Measurements from ENCODE around the gene GAPDH.
A peak's percentile ranks its signal among the peaks of the same experiment; 100 is the strongest.
"Not testable (repeated sequence)": the region's sequence is repeated elsewhere in the genome, so short reads cannot be mapped to it uniquely, and the experiment has no call there.

GAPDH gene

DNA sequence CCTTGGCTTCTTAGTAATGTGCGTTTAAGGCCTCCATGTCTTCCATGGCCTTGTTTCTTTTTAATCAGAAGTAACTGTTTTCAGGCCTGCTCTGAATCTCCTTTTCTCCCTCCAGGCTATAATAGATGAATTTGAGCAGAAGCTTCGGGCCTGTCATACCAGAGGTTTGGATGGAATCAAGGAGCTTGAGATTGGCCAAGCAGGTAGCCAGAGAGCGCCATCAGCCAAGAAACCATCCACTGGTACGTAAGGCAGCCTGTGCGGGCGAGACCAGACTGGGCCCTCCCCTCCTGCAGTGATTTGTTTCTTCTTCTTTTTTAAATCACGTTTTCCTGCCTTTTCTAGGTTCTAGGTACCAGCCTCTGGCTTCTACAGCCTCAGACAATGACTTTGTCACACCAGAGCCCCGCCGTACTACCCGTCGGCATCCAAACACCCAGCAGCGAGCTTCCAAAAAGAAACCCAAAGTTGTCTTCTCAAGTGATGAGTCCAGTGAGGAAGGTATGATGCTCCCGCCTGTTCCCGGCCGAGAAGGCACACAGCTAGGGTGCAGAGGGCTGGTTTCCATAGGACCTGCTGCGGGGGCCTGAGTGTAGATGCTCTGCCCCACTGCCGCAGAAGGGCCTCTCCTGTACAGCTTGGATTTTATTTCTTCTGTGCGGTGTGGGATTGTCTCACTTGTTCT, 3.6 kb upstream of the GAPDH start:
- no peak for DNase-seq

DNA sequence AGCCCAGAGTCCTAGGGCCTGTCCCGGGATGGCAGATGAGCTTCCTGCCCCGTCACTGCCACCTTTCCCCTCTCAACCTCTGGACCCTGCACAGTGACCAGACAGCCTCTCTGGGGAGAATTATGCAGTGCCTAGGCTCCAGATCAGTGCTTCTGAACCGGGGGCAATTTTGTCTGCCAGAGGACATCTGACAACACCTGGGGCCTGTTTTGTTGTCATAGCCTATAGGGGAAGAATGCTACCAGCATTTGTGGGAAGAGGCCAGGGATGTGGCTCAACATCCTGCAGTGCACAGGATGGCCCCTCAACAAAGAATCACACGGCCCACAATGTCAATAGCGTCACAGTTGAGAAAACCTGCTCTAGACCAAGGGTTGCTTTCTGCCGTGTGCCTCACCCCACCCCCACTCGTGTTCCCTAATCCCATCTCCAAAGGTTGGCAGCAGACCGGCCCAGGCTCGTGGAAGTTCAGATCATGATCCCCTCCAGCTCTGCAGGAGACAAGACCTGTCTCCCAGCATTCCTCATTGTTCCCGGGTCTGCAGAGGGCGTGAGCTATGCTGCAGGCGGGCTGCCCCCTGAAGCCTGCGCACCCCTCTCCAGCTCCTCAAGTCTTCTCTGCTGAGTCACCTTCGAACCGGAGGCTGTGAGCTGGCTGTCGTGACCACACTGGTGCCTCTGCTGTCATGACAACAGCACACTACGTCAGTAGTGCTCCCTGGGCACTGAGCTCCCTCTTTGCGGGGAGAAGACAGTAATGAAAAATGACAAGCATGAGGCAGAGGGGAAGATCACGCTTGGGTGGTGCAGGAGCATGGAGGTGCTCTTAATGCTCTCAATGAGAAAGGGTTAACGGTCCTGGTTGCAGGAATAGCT, 2.0 kb upstream of the GAPDH start:
- peak; percentile 80 for DNase-seq

DNA sequence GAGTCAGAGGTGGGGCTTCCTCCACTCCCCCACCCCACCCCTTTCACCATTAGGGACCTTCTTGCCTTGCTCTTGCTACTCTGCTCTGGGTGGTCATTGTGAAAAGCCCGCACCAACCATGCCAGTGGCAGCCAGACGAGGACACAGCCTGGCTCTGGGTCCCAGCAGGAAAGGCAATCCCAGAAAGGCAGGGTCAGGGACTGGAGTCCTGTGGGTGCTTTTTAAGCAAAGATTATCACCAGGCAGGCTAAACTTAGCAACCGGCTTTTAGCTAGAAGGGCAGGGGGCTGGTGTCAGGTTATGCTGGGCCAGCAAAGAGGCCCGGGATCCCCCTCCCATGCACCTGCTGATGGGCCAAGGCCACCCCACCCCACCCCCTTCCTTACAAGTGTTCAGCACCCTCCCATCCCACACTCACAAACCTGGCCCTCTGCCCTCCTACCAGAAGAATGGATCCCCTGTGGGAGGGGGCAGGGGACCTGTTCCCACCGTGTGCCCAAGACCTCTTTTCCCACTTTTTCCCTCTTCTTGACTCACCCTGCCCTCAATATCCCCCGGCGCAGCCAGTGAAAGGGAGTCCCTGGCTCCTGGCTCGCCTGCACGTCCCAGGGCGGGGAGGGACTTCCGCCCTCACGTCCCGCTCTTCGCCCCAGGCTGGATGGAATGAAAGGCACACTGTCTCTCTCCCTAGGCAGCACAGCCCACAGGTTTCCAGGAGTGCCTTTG, 1.2 kb upstream of the GAPDH start:
- peak; percentile 71 for DNase-seq

GRCh38 chr12:6533653-6533922, 729 bp upstream of the GAPDH start:
- no peak for DNase-seq

- DNase-seq: no peak
Observed at GRCh38 chr12:6534695-6534944, 303 bp downstream of the GAPDH start.

GRCh38 chr12:6534945-6535696, 804 bp downstream of the GAPDH start:
- DNase-seq: no peak

GRCh38 chr12:6535697-6535946, 1.3 kb downstream of the GAPDH start:
- DNase-seq: no peak

DNA sequence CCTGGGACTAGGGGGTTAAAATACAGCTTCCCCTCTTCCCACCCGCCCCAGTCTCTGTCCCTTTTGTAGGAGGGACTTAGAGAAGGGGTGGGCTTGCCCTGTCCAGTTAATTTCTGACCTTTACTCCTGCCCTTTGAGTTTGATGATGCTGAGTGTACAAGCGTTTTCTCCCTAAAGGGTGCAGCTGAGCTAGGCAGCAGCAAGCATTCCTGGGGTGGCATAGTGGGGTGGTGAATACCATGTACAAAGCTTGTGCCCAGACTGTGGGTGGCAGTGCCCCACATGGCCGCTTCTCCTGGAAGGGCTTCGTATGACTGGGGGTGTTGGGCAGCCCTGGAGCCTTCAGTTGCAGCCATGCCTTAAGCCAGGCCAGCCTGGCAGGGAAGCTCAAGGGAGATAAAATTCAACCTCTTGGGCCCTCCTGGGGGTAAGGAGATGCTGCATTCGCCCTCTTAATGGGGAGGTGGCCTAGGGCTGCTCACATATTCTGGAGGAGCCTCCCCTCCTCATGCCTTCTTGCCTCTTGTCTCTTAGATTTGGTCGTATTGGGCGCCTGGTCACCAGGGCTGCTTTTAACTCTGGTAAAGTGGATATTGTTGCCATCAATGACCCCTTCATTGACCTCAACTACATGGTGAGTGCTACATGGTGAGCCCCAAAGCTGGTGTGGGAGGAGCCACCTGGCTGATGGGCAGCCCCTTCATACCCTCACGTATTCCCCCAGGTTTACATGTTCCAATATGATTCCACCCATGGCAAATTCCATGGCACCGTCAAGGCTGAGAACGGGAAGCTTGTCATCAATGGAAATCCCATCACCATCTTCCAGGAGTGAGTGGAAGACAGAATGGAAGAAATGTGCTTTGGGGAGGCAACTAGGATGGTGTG, 1.9 kb downstream of the GAPDH start:
- DNase-seq: no peak

DNA sequence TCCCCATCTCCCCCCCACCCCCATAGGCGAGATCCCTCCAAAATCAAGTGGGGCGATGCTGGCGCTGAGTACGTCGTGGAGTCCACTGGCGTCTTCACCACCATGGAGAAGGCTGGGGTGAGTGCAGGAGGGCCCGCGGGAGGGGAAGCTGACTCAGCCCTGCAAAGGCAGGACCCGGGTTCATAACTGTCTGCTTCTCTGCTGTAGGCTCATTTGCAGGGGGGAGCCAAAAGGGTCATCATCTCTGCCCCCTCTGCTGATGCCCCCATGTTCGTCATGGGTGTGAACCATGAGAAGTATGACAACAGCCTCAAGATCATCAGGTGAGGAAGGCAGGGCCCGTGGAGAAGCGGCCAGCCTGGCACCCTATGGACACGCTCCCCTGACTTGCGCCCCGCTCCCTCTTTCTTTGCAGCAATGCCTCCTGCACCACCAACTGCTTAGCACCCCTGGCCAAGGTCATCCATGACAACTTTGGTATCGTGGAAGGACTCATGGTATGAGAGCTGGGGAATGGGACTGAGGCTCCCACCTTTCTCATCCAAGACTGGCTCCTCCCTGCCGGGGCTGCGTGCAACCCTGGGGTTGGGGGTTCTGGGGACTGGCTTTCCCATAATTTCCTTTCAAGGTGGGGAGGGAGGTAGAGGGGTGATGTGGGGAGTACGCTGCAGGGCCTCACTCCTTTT, 2.7 kb downstream of the GAPDH start:
- DNase-seq: no peak

DNA sequence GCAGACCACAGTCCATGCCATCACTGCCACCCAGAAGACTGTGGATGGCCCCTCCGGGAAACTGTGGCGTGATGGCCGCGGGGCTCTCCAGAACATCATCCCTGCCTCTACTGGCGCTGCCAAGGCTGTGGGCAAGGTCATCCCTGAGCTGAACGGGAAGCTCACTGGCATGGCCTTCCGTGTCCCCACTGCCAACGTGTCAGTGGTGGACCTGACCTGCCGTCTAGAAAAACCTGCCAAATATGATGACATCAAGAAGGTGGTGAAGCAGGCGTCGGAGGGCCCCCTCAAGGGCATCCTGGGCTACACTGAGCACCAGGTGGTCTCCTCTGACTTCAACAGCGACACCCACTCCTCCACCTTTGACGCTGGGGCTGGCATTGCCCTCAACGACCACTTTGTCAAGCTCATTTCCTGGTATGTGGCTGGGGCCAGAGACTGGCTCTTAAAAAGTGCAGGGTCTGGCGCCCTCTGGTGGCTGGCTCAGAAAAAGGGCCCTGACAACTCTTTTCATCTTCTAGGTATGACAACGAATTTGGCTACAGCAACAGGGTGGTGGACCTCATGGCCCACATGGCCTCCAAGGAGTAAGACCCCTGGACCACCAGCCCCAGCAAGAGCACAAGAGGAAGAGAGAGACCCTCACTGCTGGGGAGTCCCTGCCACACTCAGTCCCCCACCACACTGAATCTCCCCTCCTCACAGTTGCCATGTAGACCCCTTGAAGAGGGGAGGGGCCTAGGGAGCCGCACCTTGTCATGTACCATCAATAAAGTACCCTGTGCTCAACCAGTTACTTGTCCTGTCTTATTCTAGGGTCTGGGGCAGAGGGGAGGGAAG, 3.5 kb downstream of the GAPDH start:
- DNase-seq: not testable (repeated sequence)

GRCh38 chr12:6538420-6539313, 4.3 kb downstream of the GAPDH start:
- DNase-seq: no peak

DNA sequence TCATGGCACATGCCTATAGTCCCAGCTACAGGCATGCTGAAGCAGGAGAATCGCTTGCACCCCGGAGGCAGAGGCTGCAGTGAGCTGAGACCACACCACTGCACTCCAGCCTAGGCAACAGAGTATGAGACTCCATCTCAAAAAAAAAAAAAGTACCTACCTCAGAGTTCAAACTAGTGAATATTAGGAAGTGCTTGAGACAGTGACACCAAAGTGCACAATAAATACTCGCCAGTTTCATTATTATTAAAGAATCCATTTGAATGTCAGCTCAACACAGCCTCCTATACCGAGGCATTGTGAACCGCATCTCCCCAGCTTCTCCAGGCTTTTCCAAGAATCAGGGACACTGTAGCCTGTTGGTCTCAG, 5.0 kb downstream of the GAPDH start:
- no peak for DNase-seq

DNA sequence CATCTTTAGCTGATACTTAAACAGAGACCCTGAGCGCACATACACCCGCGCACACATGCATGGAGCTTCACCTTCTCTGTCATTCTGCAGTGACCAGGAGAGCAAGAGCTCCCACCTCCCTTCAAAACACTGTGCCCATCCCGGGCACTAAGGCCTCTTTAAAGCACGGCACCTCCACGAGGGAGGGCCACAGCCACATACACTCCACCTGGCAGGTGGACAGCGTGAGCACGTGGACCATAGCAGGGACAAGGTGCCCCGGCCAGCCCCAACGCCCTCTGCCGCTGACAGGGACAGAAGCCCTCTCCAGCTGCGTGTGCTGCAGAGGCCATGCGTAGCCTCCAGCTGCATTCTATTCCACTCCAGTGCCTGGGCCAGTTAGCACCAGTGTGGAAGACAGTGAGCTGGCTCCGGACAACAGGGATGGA, 5.4 kb downstream of the GAPDH start:
- no peak for DNase-seq

GRCh38 chr12:6540181-6540877, 6.0 kb downstream of the GAPDH start:
- no peak for DNase-seq

GRCh38 chr12:6541371-6542165, 7.3 kb downstream of the GAPDH start:
- DNase-seq: no peak

DNA sequence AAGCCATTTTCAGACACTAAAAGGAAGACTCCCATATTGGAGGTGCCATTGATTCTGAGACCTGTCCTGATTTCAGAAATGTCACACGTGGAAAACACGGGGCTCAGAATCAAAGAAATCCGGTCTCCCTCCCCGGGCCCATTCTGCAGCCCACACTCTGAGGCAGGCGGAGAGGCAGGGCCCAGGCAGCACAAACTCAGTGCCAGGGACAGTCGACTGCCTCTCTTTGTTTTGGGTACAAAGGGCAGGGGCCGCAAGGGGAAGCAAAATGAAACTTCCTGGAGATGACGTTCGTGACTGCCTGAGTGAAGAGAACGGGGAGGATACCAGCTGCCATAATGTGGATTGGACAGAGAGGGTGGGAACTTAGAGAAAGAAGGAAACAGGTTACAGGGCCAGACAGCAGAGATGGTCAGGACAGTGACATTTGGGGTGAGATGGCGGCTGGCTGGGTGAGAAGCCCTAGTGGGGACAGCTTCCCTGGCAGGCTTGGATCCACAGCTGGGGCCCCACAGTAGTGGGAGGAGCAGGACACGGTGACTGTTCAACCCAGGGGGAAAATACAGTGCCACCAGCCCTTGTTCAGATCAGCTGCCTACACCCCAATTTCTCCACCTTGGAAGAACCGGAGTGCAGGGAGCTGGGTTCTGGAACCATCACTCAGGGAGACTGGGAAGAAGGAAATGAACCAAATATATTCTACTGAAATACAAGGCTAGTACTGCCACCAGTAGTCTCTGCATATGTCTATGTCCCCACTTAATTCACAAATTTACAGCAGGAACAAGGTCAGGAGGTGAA, 8.1 kb downstream of the GAPDH start:
- no peak for DNase-seq

DNA sequence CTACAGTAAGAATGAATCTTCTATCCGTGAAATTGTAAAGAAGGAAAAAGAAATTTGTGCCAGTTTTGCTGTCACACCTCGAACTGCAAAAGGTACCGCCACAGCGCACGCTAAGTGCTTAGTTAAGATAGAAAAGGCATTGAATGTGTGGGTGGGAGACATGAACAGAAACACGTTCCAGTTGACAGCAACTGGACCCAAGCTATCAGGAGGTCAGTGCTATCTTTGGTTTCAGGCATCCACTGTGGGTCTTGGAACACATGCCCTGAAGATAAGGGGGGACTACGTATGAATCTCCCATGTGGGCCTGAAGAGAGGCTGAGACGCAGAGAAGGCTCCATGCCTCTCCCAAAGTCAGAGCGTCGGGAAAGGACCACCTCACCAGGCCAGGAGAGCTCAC, 11.7 kb downstream of the GAPDH start:
- no peak for DNase-seq

- no peak for DNase-seq
Observed at GRCh38 chr12:6547566-6547965, 13.2 kb downstream of the GAPDH start.
